ENCODE measurements around the gene RASL10A. TPM values are rescaled to one million over a fixed set of nuclear protein-coding genes. Genes with fewer than 3 reads are reported as not detected.
"Not testable (repeated sequence)": the region's sequence is repeated elsewhere in the genome, so short reads cannot be mapped to it uniquely, and the experiment has no call there.

Gene RASL10A
- polyA plus RNA-seq, 2 donors: 0.48 to 1.0 TPM

GRCh38 chr22:29348041-29348440, 32.5 kb upstream of the RASL10A start:
- 84 to 87% methylated on average over 2 of the region's 2 CpGs for WGBS, 2 donors
- Histone ChIP-seq H3K4me1 (ENCODE audit: control insufficient read depth in 2 of 2, insufficient read depth in 2 of 2, low read length in 1 of 2) (no peaks in the 10 kb centered on the region), H3K27me3 (ENCODE audit: control insufficient read depth in 1 of 2, insufficient read depth in 2 of 2, low read length in 2 of 2) (no peaks in the 10 kb centered on the region), H3K4me3 (ENCODE audit: low read depth in 1 of 2, low read length in 2 of 2) (no peak overlapping the region), H3K27ac (ENCODE audit: low read depth in 2 of 2, low read length in 1 of 2) (no peak overlapping the region), H3K9me3 (ENCODE audit: control insufficient read depth in 2 of 2, insufficient read depth in 1 of 2, low read depth in 1 of 2, low read length in 1 of 2) (peaks cover 0 to 2% of the 10 kb centered on the region in 2 donors), H3K36me3 (ENCODE audit: control insufficient read depth in 2 of 2, insufficient read depth in 2 of 2, low read length in 1 of 2) (peaks cover 12 to 54% of the 10 kb centered on the region in 2 donors)

GRCh38 chr22:29346659-29347058, 31.2 kb upstream of the RASL10A start:
- H3K27me3 ChIP-seq (ENCODE audit: control insufficient read depth in 1 of 2, insufficient read depth in 2 of 2, low read length in 2 of 2): no peaks in the 10 kb centered on the region
- peaks cover 10 to 50% of the 10 kb centered on the region in 2 donors for H3K36me3 ChIP-seq (ENCODE audit: control insufficient read depth in 2 of 2, insufficient read depth in 2 of 2, low read length in 1 of 2)
- 56 to 74% methylated on average over 4 of the region's 4 CpGs for WGBS, 2 donors
- peaks cover 0 to 2% of the 10 kb centered on the region in 2 donors for H3K9me3 ChIP-seq (ENCODE audit: control insufficient read depth in 2 of 2, insufficient read depth in 1 of 2, low read depth in 1 of 2, low read length in 1 of 2)
- no peak overlapping the region for H3K4me3 ChIP-seq (ENCODE audit: low read depth in 1 of 2, low read length in 2 of 2)
- H3K27ac ChIP-seq (ENCODE audit: low read depth in 2 of 2, low read length in 1 of 2): no peak overlapping the region
- H3K4me1 ChIP-seq (ENCODE audit: control insufficient read depth in 2 of 2, insufficient read depth in 2 of 2, low read length in 1 of 2): no peaks in the 10 kb centered on the region

- H3K4me1 ChIP-seq (ENCODE audit: control insufficient read depth in 2 of 2, insufficient read depth in 2 of 2, low read length in 1 of 2): no peaks in the 10 kb centered on the region
- H3K4me3 ChIP-seq (ENCODE audit: low read depth in 1 of 2, low read length in 2 of 2): no peak overlapping the region
- H3K27me3 ChIP-seq (ENCODE audit: control insufficient read depth in 1 of 2, insufficient read depth in 2 of 2, low read length in 2 of 2): no peaks in the 10 kb centered on the region
- no peak overlapping the region for H3K27ac ChIP-seq (ENCODE audit: low read depth in 2 of 2, low read length in 1 of 2)
- peaks cover 10 to 51% of the 10 kb centered on the region in 2 donors for H3K36me3 ChIP-seq (ENCODE audit: control insufficient read depth in 2 of 2, insufficient read depth in 2 of 2, low read length in 1 of 2)
- H3K9me3 ChIP-seq (ENCODE audit: control insufficient read depth in 2 of 2, insufficient read depth in 1 of 2, low read depth in 1 of 2, low read length in 1 of 2): no peaks in the 10 kb centered on the region
Measured at GRCh38 chr22:29345932-29346331, 30.4 kb upstream of the RASL10A start.

GRCh38 chr22:29344889-29345288, 29.4 kb upstream of the RASL10A start:
- WGBS, 2 donors: 86 to 89% methylated on average over 5 of the region's 5 CpGs
- not testable (repeated sequence) for H3K27me3 ChIP-seq (ENCODE audit: control insufficient read depth in 1 of 2, insufficient read depth in 2 of 2, low read length in 2 of 2); H3K9me3 ChIP-seq (ENCODE audit: control insufficient read depth in 2 of 2, insufficient read depth in 1 of 2, low read depth in 1 of 2, low read length in 1 of 2); H3K27ac ChIP-seq (ENCODE audit: low read depth in 2 of 2, low read length in 1 of 2); H3K4me1 ChIP-seq (ENCODE audit: control insufficient read depth in 2 of 2, insufficient read depth in 2 of 2, low read length in 1 of 2); H3K4me3 ChIP-seq (ENCODE audit: low read depth in 1 of 2, low read length in 2 of 2)
- H3K36me3 ChIP-seq (ENCODE audit: control insufficient read depth in 2 of 2, insufficient read depth in 2 of 2, low read length in 1 of 2): peaks cover 10 to 51% of the 10 kb centered on the region in 2 donors

DNA sequence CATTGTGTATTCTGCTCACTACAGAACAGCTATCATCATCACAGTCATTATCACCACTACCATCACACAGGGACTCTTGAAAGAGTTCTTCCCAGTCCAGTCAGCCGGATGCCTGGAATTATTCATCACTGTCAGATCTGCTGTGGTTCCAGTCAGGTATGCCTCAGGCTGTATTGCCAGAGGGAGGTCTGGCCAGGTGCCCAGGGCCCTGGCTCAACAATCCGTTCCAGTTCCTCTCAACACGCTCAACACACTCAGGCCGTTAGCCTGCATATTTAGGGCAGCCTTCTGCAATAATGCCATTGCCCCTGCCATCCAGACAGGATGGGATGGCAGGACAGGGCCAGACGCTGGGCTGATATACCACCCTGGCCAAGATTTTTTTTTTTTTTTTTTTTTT, 28.6 kb upstream of the RASL10A start:
- WGBS, 2 donors: 54% methylated on average over 5 of the region's 5 CpGs
- H3K9me3 ChIP-seq (ENCODE audit: control insufficient read depth in 2 of 2, insufficient read depth in 1 of 2, low read depth in 1 of 2, low read length in 1 of 2): no peaks in the 10 kb centered on the region
- H3K4me1 ChIP-seq (ENCODE audit: control insufficient read depth in 2 of 2, insufficient read depth in 2 of 2, low read length in 1 of 2): peaks cover 0 to 14% of the 10 kb centered on the region in 2 donors
- no peaks in the 10 kb centered on the region for H3K27me3 ChIP-seq (ENCODE audit: control insufficient read depth in 1 of 2, insufficient read depth in 2 of 2, low read length in 2 of 2)
- H3K27ac ChIP-seq (ENCODE audit: low read depth in 2 of 2, low read length in 1 of 2): no peak overlapping the region
- no peak overlapping the region for H3K4me3 ChIP-seq (ENCODE audit: low read depth in 1 of 2, low read length in 2 of 2)
- H3K36me3 ChIP-seq (ENCODE audit: control insufficient read depth in 2 of 2, insufficient read depth in 2 of 2, low read length in 1 of 2): peaks cover 7 to 51% of the 10 kb centered on the region in 2 donors

- no peak overlapping the region for H3K27ac ChIP-seq (ENCODE audit: low read depth in 2 of 2, low read length in 1 of 2)
- H3K4me1 ChIP-seq (ENCODE audit: control insufficient read depth in 2 of 2, insufficient read depth in 2 of 2, low read length in 1 of 2): peaks cover 0 to 15% of the 10 kb centered on the region in 2 donors
- H3K9me3 ChIP-seq (ENCODE audit: control insufficient read depth in 2 of 2, insufficient read depth in 1 of 2, low read depth in 1 of 2, low read length in 1 of 2): no peaks in the 10 kb centered on the region
- H3K4me3 ChIP-seq (ENCODE audit: low read depth in 1 of 2, low read length in 2 of 2): no peak overlapping the region
- H3K27me3 ChIP-seq (ENCODE audit: control insufficient read depth in 1 of 2, insufficient read depth in 2 of 2, low read length in 2 of 2): no peaks in the 10 kb centered on the region
- WGBS, 2 donors: 63 to 68% methylated on average over 7 of the region's 7 CpGs
- peaks cover 8 to 55% of the 10 kb centered on the region in 2 donors for H3K36me3 ChIP-seq (ENCODE audit: control insufficient read depth in 2 of 2, insufficient read depth in 2 of 2, low read length in 1 of 2)
Measured at GRCh38 chr22:29343313-29343805, 27.9 kb upstream of the RASL10A start.

DNA sequence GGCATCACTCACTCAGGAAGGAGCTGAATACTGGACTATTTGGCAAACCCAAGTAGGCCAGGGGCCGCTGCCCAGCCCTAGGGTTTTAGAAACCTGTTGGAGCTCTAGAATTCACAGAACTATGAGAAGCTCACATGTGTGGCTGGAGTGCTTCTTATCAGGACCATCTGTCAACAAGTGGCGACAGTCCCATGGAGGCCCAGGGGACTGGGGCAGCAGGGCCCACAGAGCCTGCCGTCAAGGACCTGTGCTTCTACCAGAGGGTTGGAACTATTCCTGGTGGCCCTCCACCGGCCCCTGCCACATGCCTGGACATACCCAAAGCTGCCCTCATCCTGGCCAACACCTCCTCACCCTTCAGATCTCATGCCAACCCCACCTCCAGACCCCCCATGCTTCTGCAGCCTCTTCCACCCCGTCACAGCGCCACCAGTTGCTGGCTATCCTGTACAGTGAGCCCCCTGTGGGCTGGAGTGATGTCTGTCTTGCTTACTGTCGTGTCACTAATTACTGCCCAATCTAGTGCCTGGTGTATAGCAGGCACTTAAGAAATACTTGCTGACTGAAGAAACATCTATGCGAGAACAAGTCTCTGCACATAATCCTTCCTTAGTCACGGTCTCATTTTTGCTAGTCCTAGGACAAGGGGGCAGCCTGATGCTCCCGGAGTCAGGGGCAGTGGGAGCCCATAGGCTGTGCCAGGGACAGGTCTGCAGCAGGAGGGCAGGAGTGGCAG, 27.2 kb upstream of the RASL10A start:
- no peak overlapping the region for H3K4me3 ChIP-seq (ENCODE audit: low read depth in 1 of 2, low read length in 2 of 2)
- H3K27ac ChIP-seq (ENCODE audit: low read depth in 2 of 2, low read length in 1 of 2): no peak overlapping the region
- peaks cover 11 to 61% of the 10 kb centered on the region in 2 donors for H3K36me3 ChIP-seq (ENCODE audit: control insufficient read depth in 2 of 2, insufficient read depth in 2 of 2, low read length in 1 of 2)
- no peaks in the 10 kb centered on the region for H3K9me3 ChIP-seq (ENCODE audit: control insufficient read depth in 2 of 2, insufficient read depth in 1 of 2, low read depth in 1 of 2, low read length in 1 of 2)
- H3K27me3 ChIP-seq (ENCODE audit: control insufficient read depth in 1 of 2, insufficient read depth in 2 of 2, low read length in 2 of 2): no peaks in the 10 kb centered on the region
- H3K4me1 ChIP-seq (ENCODE audit: control insufficient read depth in 2 of 2, insufficient read depth in 2 of 2, low read length in 1 of 2): peaks cover 0 to 15% of the 10 kb centered on the region in 2 donors
- 87 to 89% methylated on average over 10 of the region's 10 CpGs for WGBS, 2 donors

- peaks cover 11 to 65% of the 10 kb centered on the region in 2 donors for H3K36me3 ChIP-seq (ENCODE audit: control insufficient read depth in 2 of 2, insufficient read depth in 2 of 2, low read length in 1 of 2)
- peaks cover 0 to 19% of the 10 kb centered on the region in 2 donors for H3K4me1 ChIP-seq (ENCODE audit: control insufficient read depth in 2 of 2, insufficient read depth in 2 of 2, low read length in 1 of 2)
- H3K27me3 ChIP-seq (ENCODE audit: control insufficient read depth in 1 of 2, insufficient read depth in 2 of 2, low read length in 2 of 2): no peaks in the 10 kb centered on the region
- no peak overlapping the region for H3K27ac ChIP-seq (ENCODE audit: low read depth in 2 of 2, low read length in 1 of 2)
- 88 to 93% methylated on average over 6 of the region's 6 CpGs for WGBS, 2 donors
- no peaks in the 10 kb centered on the region for H3K9me3 ChIP-seq (ENCODE audit: control insufficient read depth in 2 of 2, insufficient read depth in 1 of 2, low read depth in 1 of 2, low read length in 1 of 2)
- H3K4me3 ChIP-seq (ENCODE audit: low read depth in 1 of 2, low read length in 2 of 2): no peak overlapping the region
Measured at GRCh38 chr22:29342177-29342576, 26.7 kb upstream of the RASL10A start.

GRCh38 chr22:29341849-29342127, 26.3 kb upstream of the RASL10A start:
- Histone ChIP-seq H3K9me3 (ENCODE audit: control insufficient read depth in 2 of 2, insufficient read depth in 1 of 2, low read depth in 1 of 2, low read length in 1 of 2) (no peaks in the 10 kb centered on the region), H3K27ac (ENCODE audit: low read depth in 2 of 2, low read length in 1 of 2) (no peak overlapping the region), H3K4me3 (ENCODE audit: low read depth in 1 of 2, low read length in 2 of 2) (no peak overlapping the region), H3K27me3 (ENCODE audit: control insufficient read depth in 1 of 2, insufficient read depth in 2 of 2, low read length in 2 of 2) (no peaks in the 10 kb centered on the region), H3K4me1 (ENCODE audit: control insufficient read depth in 2 of 2, insufficient read depth in 2 of 2, low read length in 1 of 2) (peaks cover 0 to 22% of the 10 kb centered on the region in 2 donors), H3K36me3 (ENCODE audit: control insufficient read depth in 2 of 2, insufficient read depth in 2 of 2, low read length in 1 of 2) (peaks cover 10 to 66% of the 10 kb centered on the region in 2 donors)
- 85 to 96% methylated on average over 2 of the region's 2 CpGs for WGBS, 2 donors
